ENCODE measurements around the gene ARHGDIB. TPM values are rescaled to one million over a fixed set of nuclear protein-coding genes. Genes with fewer than 3 reads are reported as not detected.

Gene ARHGDIB
- total RNA-seq, 1 donor from 2014 or later: 217 TPM

DNA sequence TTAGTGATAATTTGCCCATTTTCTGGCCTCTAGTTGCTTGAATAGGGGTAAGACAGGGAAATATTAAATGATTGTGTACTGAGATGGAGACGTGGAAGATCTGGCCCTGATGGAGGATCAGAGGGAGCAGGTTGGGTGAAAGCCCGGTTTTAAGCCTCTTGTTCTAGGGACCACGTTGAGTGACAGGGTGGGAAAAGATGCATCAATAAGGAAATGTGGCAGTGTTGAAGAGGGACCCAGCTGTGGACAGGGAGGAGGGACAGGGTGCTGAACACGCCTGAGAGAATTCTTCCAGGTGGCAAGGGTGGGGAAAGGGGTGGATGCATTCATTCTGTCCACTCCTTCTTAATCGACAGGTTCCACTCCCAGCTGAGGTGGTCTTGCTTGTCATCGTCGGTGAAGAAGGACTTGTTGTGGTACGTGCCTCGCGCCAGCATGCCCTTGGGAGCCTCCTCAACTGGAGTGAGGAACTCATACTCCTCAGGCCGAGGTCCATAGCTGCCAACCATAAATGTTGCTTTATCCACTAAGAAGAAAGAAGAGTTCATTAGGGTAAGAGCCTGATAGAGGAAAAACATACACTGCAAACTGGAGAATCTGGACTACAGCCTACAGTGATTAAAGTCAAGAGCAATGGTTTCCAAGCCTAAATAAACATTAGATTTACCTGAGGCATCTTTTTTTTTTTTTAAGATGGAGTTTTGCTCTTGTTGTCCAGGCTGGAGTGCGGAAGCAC, 19.0 kb downstream of the ARHGDIB start:
- DNase-seq (ENCODE audit: low spot score): no peak
- H3K4me3 Mint-ChIP-seq (ENCODE audit: unreplicated experiment): peak overlapping the region; percentile 62

DNA sequence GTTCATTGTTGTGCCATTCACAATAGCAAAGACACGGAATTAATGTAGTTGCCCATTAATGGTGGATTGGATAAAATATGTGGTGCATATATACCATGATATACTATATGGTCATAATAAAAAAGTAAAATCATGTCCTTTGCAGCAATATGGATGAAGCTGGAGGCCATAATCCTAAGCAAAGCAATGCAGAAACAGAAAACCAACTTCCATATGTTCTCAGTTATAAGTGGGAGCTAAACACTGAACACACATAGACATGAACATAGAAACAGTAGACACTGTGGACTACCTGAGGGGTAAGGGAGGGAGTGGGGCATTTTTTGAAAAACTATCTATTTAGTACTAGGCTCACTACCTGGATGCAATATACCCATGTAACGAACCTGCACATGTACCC, 20.0 kb downstream of the ARHGDIB start:
- H3K27me3 Mint-ChIP-seq (ENCODE audit: unreplicated experiment): peaks cover 6% of the 10 kb centered on the region
- peaks cover 18% of the 10 kb centered on the region for H3K36me3 Mint-ChIP-seq (ENCODE audit: low read depth, unreplicated experiment)
- no peaks in the 10 kb centered on the region for H3K9me3 Mint-ChIP-seq (ENCODE audit: unreplicated experiment)
- peaks cover 5% of the 10 kb centered on the region for H3K4me1 Mint-ChIP-seq (ENCODE audit: unreplicated experiment)
- DNase-seq (ENCODE audit: low spot score): no peak
- TF ChIP-seq, protein P1, sequence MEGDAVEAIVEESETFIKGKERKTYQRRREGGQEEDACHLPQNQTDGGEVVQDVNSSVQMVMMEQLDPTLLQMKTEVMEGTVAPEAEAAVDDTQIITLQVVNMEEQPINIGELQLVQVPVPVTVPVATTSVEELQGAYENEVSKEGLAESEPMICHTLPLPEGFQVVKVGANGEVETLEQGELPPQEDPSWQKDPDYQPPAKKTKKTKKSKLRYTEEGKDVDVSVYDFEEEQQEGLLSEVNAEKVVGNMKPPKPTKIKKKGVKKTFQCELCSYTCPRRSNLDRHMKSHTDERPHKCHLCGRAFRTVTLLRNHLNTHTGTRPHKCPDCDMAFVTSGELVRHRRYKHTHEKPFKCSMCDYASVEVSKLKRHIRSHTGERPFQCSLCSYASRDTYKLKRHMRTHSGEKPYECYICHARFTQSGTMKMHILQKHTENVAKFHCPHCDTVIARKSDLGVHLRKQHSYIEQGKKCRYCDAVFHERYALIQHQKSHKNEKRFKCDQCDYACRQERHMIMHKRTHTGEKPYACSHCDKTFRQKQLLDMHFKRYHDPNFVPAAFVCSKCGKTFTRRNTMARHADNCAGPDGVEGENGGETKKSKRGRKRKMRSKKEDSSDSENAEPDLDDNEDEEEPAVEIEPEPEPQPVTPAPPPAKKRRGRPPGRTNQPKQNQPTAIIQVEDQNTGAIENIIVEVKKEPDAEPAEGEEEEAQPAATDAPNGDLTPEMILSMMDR (IDR thresholded peaks at IDR 0.05; ENCODE audit: unreplicated experiment): no peak
- H3K27ac Mint-ChIP-seq (ENCODE audit: unreplicated experiment): no peak overlapping the region
- no peak overlapping the region for H3K4me3 Mint-ChIP-seq (ENCODE audit: unreplicated experiment)

More for the DNA sequence above, 19.0 kb downstream of the ARHGDIB start:
- Mint-ChIP-seq H3K9me3 (ENCODE audit: unreplicated experiment) (no peaks in the 10 kb centered on the region), H3K27ac (ENCODE audit: unreplicated experiment) (no peak overlapping the region), H3K27me3 (ENCODE audit: unreplicated experiment) (peaks cover 6% of the 10 kb centered on the region), H3K36me3 (ENCODE audit: low read depth, unreplicated experiment) (peaks cover 21% of the 10 kb centered on the region), H3K4me1 (ENCODE audit: unreplicated experiment) (peaks cover 9% of the 10 kb centered on the region)
- TF ChIP-seq, protein P1 (IDR thresholded peaks at IDR 0.05; ENCODE audit: unreplicated experiment): no peak

DNA sequence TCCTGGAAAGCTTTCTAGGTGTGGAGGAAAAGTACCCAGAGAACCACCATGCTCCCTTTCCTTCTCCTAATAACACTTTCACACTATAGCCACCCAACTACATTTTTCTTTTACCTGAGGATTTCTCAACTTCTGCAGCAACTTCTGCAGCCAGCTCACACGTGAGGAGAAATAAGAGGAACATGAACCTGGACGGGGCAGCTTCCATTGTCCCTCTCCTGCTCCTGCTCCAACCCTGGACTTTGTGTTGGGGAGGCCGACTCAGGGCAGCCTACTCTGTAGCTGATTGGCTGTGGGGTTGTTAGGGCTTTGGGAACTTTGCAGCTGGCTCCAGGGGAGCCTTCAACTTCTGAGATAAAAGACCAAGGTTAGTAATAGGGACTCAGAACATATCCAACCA, 23.1 kb downstream of the ARHGDIB start, which contains the start of gene ERP27:
TSS of gene ERP27 (minus strand) at position 237 of the 400 bp plus-strand sequence. CDS start at position 208, 29 bp downstream.
- H3K4me3 Mint-ChIP-seq (ENCODE audit: unreplicated experiment): no peak within 1 kb of the TSS
- peaks cover 5% of the 10 kb centered on the region for H3K27me3 Mint-ChIP-seq (ENCODE audit: unreplicated experiment)
- DNase-seq (ENCODE audit: low spot score): no peak
- no peaks in the 10 kb centered on the region for H3K9me3 Mint-ChIP-seq (ENCODE audit: unreplicated experiment)
- peaks cover 9% of the 10 kb centered on the region for H3K36me3 Mint-ChIP-seq (ENCODE audit: low read depth, unreplicated experiment)
- TF ChIP-seq, protein P1 (IDR thresholded peaks at IDR 0.05; ENCODE audit: unreplicated experiment): no peak
- H3K4me1 Mint-ChIP-seq (ENCODE audit: unreplicated experiment): no peaks in the 10 kb centered on the region
- no peak within 1 kb of the TSS for H3K27ac Mint-ChIP-seq (ENCODE audit: unreplicated experiment)

DNA sequence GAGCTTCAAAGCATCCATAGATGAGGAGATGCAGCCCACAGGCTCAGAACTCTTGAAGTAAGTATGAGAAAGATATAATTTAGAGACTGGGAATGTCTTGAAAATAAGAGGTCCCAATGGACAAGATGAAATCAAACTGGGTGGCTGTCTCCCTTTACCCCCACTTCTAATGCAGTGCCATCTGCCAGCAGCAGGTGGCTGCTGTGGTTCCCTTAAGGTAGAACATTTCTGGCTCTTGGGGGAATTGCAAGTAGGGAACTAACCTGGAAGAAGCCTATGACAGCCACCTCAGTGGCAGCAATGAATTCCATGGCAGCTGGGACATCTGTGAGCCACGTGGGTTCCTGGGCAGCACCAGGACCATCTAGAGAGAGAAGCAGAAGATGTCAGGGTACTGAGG, 23.7 kb downstream of the ARHGDIB start:
- H3K9me3 Mint-ChIP-seq (ENCODE audit: unreplicated experiment): no peaks in the 10 kb centered on the region
- H3K4me1 Mint-ChIP-seq (ENCODE audit: unreplicated experiment): no peaks in the 10 kb centered on the region
- TF ChIP-seq, protein P1 (IDR thresholded peaks at IDR 0.05; ENCODE audit: unreplicated experiment): peak; percentile 36
- no peak overlapping the region for H3K27ac Mint-ChIP-seq (ENCODE audit: unreplicated experiment)
- peaks cover 5% of the 10 kb centered on the region for H3K27me3 Mint-ChIP-seq (ENCODE audit: unreplicated experiment)
- H3K4me3 Mint-ChIP-seq (ENCODE audit: unreplicated experiment): no peak overlapping the region
- peaks cover 9% of the 10 kb centered on the region for H3K36me3 Mint-ChIP-seq (ENCODE audit: low read depth, unreplicated experiment)
- no peak for DNase-seq (ENCODE audit: low spot score)

DNA sequence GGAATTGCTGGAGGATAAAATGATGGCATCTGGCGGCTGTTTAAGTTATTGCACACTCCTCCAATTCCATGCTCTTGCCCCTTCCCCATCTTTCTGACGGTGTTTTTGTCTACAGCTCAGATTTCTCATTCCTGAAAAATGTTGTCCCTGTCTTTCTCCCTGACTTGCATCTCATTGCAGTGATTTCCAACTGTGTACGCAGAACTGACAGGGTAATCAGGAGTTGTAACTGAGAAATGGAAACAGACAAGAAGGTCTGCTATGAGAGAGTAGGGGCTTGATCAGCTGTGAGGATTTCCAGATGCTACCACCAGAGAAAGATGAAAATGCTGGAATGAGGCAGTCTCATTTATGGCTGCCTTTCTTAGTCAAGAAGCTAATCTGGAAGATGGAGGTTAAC, 24.4 kb downstream of the ARHGDIB start:
- TF ChIP-seq, protein P1 (IDR thresholded peaks at IDR 0.05; ENCODE audit: unreplicated experiment): no peak
- Mint-ChIP-seq H3K27ac (ENCODE audit: unreplicated experiment) (no peak overlapping the region), H3K4me3 (ENCODE audit: unreplicated experiment) (no peak overlapping the region), H3K36me3 (ENCODE audit: low read depth, unreplicated experiment) (peaks cover 3% of the 10 kb centered on the region), H3K4me1 (ENCODE audit: unreplicated experiment) (no peaks in the 10 kb centered on the region), H3K27me3 (ENCODE audit: unreplicated experiment) (peaks cover 3% of the 10 kb centered on the region), H3K9me3 (ENCODE audit: unreplicated experiment) (no peaks in the 10 kb centered on the region)
- DNase-seq (ENCODE audit: low spot score): no peak

Data from endothelial cell (in vitro differentiated cells).